A549 (cell line): ENCODE results near the gene GALNTL6. TPM values are rescaled to one million over a fixed set of nuclear protein-coding genes. Genes with fewer than 3 reads are reported as not detected.

ENCODE experiments used
- ATAC-seq, 2 experiments: fragments of 200-7000 bp in 1 of 2; fragments of >200 bp in 1 of 2; cut with Nextera tagmentation in 1 of 2; cut with Tn5 transposase in 1 of 2; 3 replicates each; pipeline versions ENCODE4 v1.8.0 to v1.9.1; 2018 to 2020; ENCODE audit warnings: mild to moderate bottlenecking in 1 of 2, moderate library complexity in 1 of 2
- CTCF ChIA-PET: fragments of 300-600 bp; sonication (Branson Sonifier 250); formaldehyde crosslinking; extraction: SDS; loops from one replicate; lab custom pipeline; 2021; ENCODE audit warnings: antibody characterized with exemption, inconsistent platforms; lab: Yijun Ruan, JAX
- POLR2A ChIA-PET: fragments of 350-600 bp; formaldehyde crosslinking; extraction: SDS; loops from one replicate; lab custom pipeline; 2021; ENCODE audit warnings: antibody characterized with exemption, inconsistent platforms; lab: Yijun Ruan, JAX
- DNase-seq, 2 experiments: peaks; one replicate each; pipeline versions ENCODE4 v3.0.0 to v3.0.0-alpha.2; 2011 to 2016; ENCODE audit warnings: low read depth in 1 of 2, low spot score in 1 of 2
- FAIRE-seq: peaks from 2 replicates; lab custom pipeline; 2011; peaks lifted over from hg19 to GRCh38; lab: Jason Lieb, UNC
- H3K27ac ChIP-seq, 2 experiments: fragments of >200 bp; sonication (Bioruptor Twin); formaldehyde crosslinking; 3 replicates each; pipeline ENCODE4 v1.5.1; 2016 to 2017
- H3K4me1 ChIP-seq: fragments of >200 bp; sonication (Bioruptor Twin); formaldehyde crosslinking; 3 replicates; pipeline ENCODE4 v1.6.1; 2016
- H3K4me2 ChIP-seq: fragments of >200 bp; sonication (Bioruptor Twin); formaldehyde crosslinking; 3 replicates; pipeline ENCODE4 v1.6.1; 2016
- H3K4me3 ChIP-seq: fragments of >200 bp; sonication (Bioruptor Twin); formaldehyde crosslinking; 3 replicates; pipeline ENCODE4 v1.5.1; 2016
- H3K9me3 ChIP-seq: fragments of >200 bp; sonication (Bioruptor Twin); formaldehyde crosslinking; 3 replicates; pipeline ENCODE4 v1.6.1; 2016
- ATOH8 ChIP-seq: fragments of 250-450 bp; sonication (Bioruptor Pico); IDR thresholded peaks from 2 replicates; pipeline ENCODE4 v1.5.0; 2020; ENCODE audit warnings: low read depth, mild to moderate bottlenecking, moderate library complexity
- CBX8 ChIP-seq: fragments of 200-600 bp; sonication (generic); IDR thresholded peaks from 2 replicates; pipeline ENCODE4 v1.6.1; 2016
- CTCF ChIP-seq: fragments of >200 bp; sonication (Bioruptor Twin); formaldehyde crosslinking; IDR thresholded peaks from 3 replicates; pipeline ENCODE4 v1.5.1; 2016
- FOSB ChIP-seq: fragments of 250-450 bp; sonication (Bioruptor Pico); IDR thresholded peaks from 2 replicates; pipeline ENCODE4 v1.5.0; 2020; ENCODE audit warnings: mild to moderate bottlenecking, moderate library complexity
- FOSL2 ChIP-seq, 2 experiments: fragments of 450-650 bp in 1 of 2; fragments of >200 bp in 1 of 2; sonication (Bioruptor Twin) in 1 of 2; formaldehyde crosslinking; IDR thresholded peaks; 2 replicates each; pipeline versions ENCODE4 v1.5.0 to v1.6.1; 2016 to 2020; ENCODE audit warnings: mild to moderate bottlenecking in 1 of 2, moderate library complexity in 1 of 2
- FOXS1 ChIP-seq: fragments of 250-450 bp; sonication (Bioruptor Pico); IDR thresholded peaks from 2 replicates; pipeline ENCODE4 v1.5.0; 2020; ENCODE audit warnings: mild to moderate bottlenecking, moderate library complexity
- HEYL ChIP-seq: fragments of 250-450 bp; sonication (Bioruptor Pico); IDR thresholded peaks from 2 replicates; pipeline ENCODE4 v1.8.0; 2021; ENCODE audit warnings: mild to moderate bottlenecking, moderate library complexity
- HMGXB4 ChIP-seq: fragments of 250-450 bp; sonication (Bioruptor Pico); IDR thresholded peaks from 2 replicates; pipeline ENCODE4 v1.5.0; 2021; ENCODE audit warnings: mild to moderate bottlenecking, moderate library complexity, borderline replicate concordance
- HOXB5 ChIP-seq: fragments of 250-450 bp; sonication (Bioruptor Pico); IDR thresholded peaks from 2 replicates; pipeline ENCODE4 v1.5.0; 2020; ENCODE audit warnings: mild to moderate bottlenecking, moderate library complexity
- JUN ChIP-seq, 2 experiments: fragments of >200 bp; sonication (Bioruptor Twin); formaldehyde crosslinking; IDR thresholded peaks; 2 replicates in 1 of 2; 3 replicates in 1 of 2; pipeline ENCODE4 v1.6.1; 2016 to 2017
- JUNB ChIP-seq: fragments of >200 bp; sonication (Bioruptor Twin); formaldehyde crosslinking; IDR thresholded peaks from 2 replicates; pipeline ENCODE4 v1.6.1; 2016
- PBX3 ChIP-seq: IDR thresholded peaks from 2 replicates; pipeline ENCODE4 v1.6.1; 2012
- POLR2A ChIP-seq: IDR thresholded peaks from 2 replicates; pipeline ENCODE4 v1.6.1; 2012; ENCODE audit warnings: mild to moderate bottlenecking, low read length
- RARB ChIP-seq: fragments of 250-450 bp; sonication (Bioruptor Pico); IDR thresholded peaks from 2 replicates; pipeline ENCODE4 v1.8.0; 2021; ENCODE audit warnings: mild to moderate bottlenecking, moderate library complexity
- RCOR1 ChIP-seq: fragments of 150-350 bp; IDR thresholded peaks from 2 replicates; pipeline ENCODE4 v1.6.1; 2014; ENCODE audit warnings: antibody characterized with exemption, low read length, low read depth
- RFX5 ChIP-seq: fragments of 450-650 bp; IDR thresholded peaks from 2 replicates; pipeline ENCODE4 v1.7.1; 2014; ENCODE audit warnings: antibody characterized with exemption, mild to moderate bottlenecking, moderate library complexity
- TFCP2L1 ChIP-seq: fragments of 250-450 bp; sonication (Bioruptor Pico); IDR thresholded peaks from 2 replicates; pipeline ENCODE4 v1.5.0; 2021; ENCODE audit warnings: mild to moderate bottlenecking
- USF2 ChIP-seq: fragments of 450-650 bp; IDR thresholded peaks from 2 replicates; pipeline ENCODE4 v1.6.1; 2014; ENCODE audit warnings: antibody characterized with exemption
- polyA plus RNA-seq, 4 experiments: library from polyadenylated mRNA; depleted of rRNA in 3 of 4; stranded (reverse); fragments of >200 nt; fragmentation: RNase III in 1 of 4; extraction: RNeasy Plus Mini Kit Qiagen cat#74134 plus additional on column Dnase treatment in 1 of 4; gene quantifications; 2 replicates in 3 of 4; 3 replicates in 1 of 4; pipeline ENCODE4 v1.2.3, GENCODE V29; 2011 to 2017
- TF ChIP-seq, protein P1 (sequence below): fragments of 150-350 bp; IDR thresholded peaks from 2 replicates; pipeline ENCODE4 v1.6.1; 2014; ENCODE audit warnings: low read depth, mild to moderate bottlenecking, low read length
- TF ChIP-seq, protein P2 (sequence below): IDR thresholded peaks from 2 replicates; pipeline ENCODE4 v1.6.1; 2012; ENCODE audit warnings: low read depth, borderline replicate concordance

GALNTL6 gene
- polyA plus RNA-seq, 2 of the 4 experiments (the other 2 are of a cell fraction) = 0.06 to 0.49 TPM

- TF ChIP-seq, protein P1, sequence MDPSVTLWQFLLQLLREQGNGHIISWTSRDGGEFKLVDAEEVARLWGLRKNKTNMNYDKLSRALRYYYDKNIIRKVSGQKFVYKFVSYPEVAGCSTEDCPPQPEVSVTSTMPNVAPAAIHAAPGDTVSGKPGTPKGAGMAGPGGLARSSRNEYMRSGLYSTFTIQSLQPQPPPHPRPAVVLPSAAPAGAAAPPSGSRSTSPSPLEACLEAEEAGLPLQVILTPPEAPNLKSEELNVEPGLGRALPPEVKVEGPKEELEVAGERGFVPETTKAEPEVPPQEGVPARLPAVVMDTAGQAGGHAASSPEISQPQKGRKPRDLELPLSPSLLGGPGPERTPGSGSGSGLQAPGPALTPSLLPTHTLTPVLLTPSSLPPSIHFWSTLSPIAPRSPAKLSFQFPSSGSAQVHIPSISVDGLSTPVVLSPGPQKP = no peak
- TF ChIP-seq POLR2A (no peak), HOXB5 (CRISPR knock-in tag) (no peak), JUNB (no peak), FOSB (CRISPR knock-in tag) (no peak), PBX3 (no peak)
- TF ChIP-seq, all 56 proteins: peak for 0
These were observed 673.3 kb downstream of the GALNTL6 start (continued) for GRCh38 chr4:172486531-172486930.

- DNase-seq (no peak), ATAC-seq (no peak)
- Histone ChIP-seq H3K4me1 (no peaks in the 10 kb centered on the region), H3K4me2 (no peak overlapping the region), H3K9me3 (no peaks in the 10 kb centered on the region), H3K27ac (no peak overlapping the region)
- TF ChIP-seq CBX8 (no peak), USF2 (no peak), POLR2A (no peak), RFX5 (no peak), ATOH8 (CRISPR knock-in tag) (no peak), RCOR1 (no peak), HEYL (CRISPR knock-in tag) (no peak), CTCF (no peak), JUN (IDR thresholded peaks at IDR 0.05) (no peak), FOSL2 (IDR thresholded peaks at IDR 0.05) (no peak), FOSL2 (CRISPR knock-in tag; IDR thresholded peaks at IDR 0.05) (no peak), TFCP2L1 (CRISPR knock-in tag) (no peak), FOXS1 (no peak), RARB (CRISPR knock-in tag) (no peak), HMGXB4 (CRISPR knock-in tag) (no peak)
- TF ChIP-seq, protein P2, sequence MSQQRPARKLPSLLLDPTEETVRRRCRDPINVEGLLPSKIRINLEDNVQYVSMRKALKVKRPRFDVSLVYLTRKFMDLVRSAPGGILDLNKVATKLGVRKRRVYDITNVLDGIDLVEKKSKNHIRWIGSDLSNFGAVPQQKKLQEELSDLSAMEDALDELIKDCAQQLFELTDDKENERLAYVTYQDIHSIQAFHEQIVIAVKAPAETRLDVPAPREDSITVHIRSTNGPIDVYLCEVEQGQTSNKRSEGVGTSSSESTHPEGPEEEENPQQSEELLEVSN = no peak
- TF ChIP-seq, protein P1 = no peak
- TF ChIP-seq, all 56 proteins: peak for 0
- H3K4me3 ChIP-seq = no peak overlapping the region
- ChIA-PET CTCF (no interaction called here), POLR2A (no interaction called here)
- no peak for FAIRE-seq
These were observed 676.7 kb downstream of the GALNTL6 start for GRCh38 chr4:172489861-172490260.
